Activated gamma-delta T cell treated with Interleukin-2 at 50 U/mL for 16 hours (primary cell): Measurements from ENCODE around the gene CHRNB2.

Experiments
- DNase-seq: peaks from one replicate; pipeline ENCODE4 v3.0.0-alpha.2; 2020

CHRNB2 gene

GRCh38 chr1:154581766-154582165 lies 14.2 kb downstream of the CHRNB2 start:
- no peak for DNase-seq

- no peak for DNase-seq
These were observed 15.3 kb downstream of the CHRNB2 start for GRCh38 chr1:154582885-154583284.

GRCh38 chr1:154583773-154584172 lies 16.2 kb downstream of the CHRNB2 start:
- DNase-seq: no peak

GRCh38 chr1:154584267-154584994 lies 16.9 kb downstream of the CHRNB2 start:
- DNase-seq: no peak

- DNase-seq: no peak
These were observed 18.7 kb downstream of the CHRNB2 start for GRCh38 chr1:154586231-154586630.

- no peak for DNase-seq
These were observed 19.1 kb downstream of the CHRNB2 start for GRCh38 chr1:154586641-154587040.

- no peak for DNase-seq
These were observed 22.2 kb downstream of the CHRNB2 start for GRCh38 chr1:154589780-154590179.

- DNase-seq: no peak
These were observed 23.2 kb downstream of the CHRNB2 start for GRCh38 chr1:154590756-154591155.

GRCh38 chr1:154591206-154591605 lies 23.6 kb downstream of the CHRNB2 start:
- no peak for DNase-seq

GRCh38 chr1:154593390-154593789 lies 25.8 kb downstream of the CHRNB2 start:
- DNase-seq: no peak

GRCh38 chr1:154594811-154595210 lies 27.2 kb downstream of the CHRNB2 start:
- no peak for DNase-seq

GRCh38 chr1:154595621-154596020 lies 28.0 kb downstream of the CHRNB2 start:
- DNase-seq: no peak

GRCh38 chr1:154598871-154599635 lies 31.5 kb downstream of the CHRNB2 start:
- no peak for DNase-seq

- DNase-seq: no peak
These were observed 32.1 kb downstream of the CHRNB2 start for GRCh38 chr1:154599658-154600057.

- DNase-seq: no peak
These were observed 35.7 kb downstream of the CHRNB2 start for GRCh38 chr1:154603317-154603716.

- no peak for DNase-seq
These were observed 38.0 kb downstream of the CHRNB2 start for GRCh38 chr1:154605534-154605933.

GRCh38 chr1:154607106-154607608 lies 39.6 kb downstream of the CHRNB2 start:
- no peak for DNase-seq

GRCh38 chr1:154607609-154608396 lies 40.2 kb downstream of the CHRNB2 start, which contains the start of gene ADAR:
Gene ADAR, minus strand, starts transcription at chr1:154608186. Its CDS starts 180 bp downstream, at chr1:154608006.
- peak; percentile 85 for DNase-seq

- DNase-seq: peak; percentile 19
These were observed 41.1 kb downstream of the CHRNB2 start for GRCh38 chr1:154608397-154609270.

GRCh38 chr1:154609398-154610380 lies 42.1 kb downstream of the CHRNB2 start:
- peak; percentile 47 for DNase-seq
